ENCODE results near the gene MVD.

Gene MVD

GRCh38 chr16:88623858-88624257 is 39.0 kb downstream of the MVD start:
- no peak for DNase-seq (ENCODE audit: low spot score)
- no peak for TF ChIP-seq CTCF (IDR thresholded peaks at IDR 0.05; ENCODE audit: extremely low read depth, missing control alignments)

GRCh38 chr16:88622866-88623265 is 40.0 kb downstream of the MVD start:
- no peak for DNase-seq (ENCODE audit: low spot score)
- TF ChIP-seq CTCF (IDR thresholded peaks at IDR 0.05; ENCODE audit: extremely low read depth, missing control alignments) = no peak

GRCh38 chr16:88622125-88622524 is 40.8 kb downstream of the MVD start:
- DNase-seq (ENCODE audit: low spot score) = no peak

GRCh38 chr16:88619859-88620815 is 42.8 kb downstream of the MVD start:
- no peak for DNase-seq (ENCODE audit: low spot score)
- no peak for TF ChIP-seq CTCF (IDR thresholded peaks at IDR 0.05; ENCODE audit: extremely low read depth, missing control alignments)

More at GRCh38 chr16:88622125-88622524, 40.8 kb downstream of the MVD start:
- TF ChIP-seq CTCF (IDR thresholded peaks at IDR 0.05; ENCODE audit: extremely low read depth, missing control alignments) = no peak

GRCh38 chr16:88618956-88619667 is 43.8 kb downstream of the MVD start:
- DNase-seq (ENCODE audit: low spot score) = no peak
- no peak for TF ChIP-seq CTCF (IDR thresholded peaks at IDR 0.05; ENCODE audit: extremely low read depth, missing control alignments)

GRCh38 chr16:88618182-88618955 is 44.5 kb downstream of the MVD start:
- no peak for TF ChIP-seq CTCF (IDR thresholded peaks at IDR 0.05; ENCODE audit: extremely low read depth, missing control alignments)
- DNase-seq (ENCODE audit: low spot score) = no peak
